RWPE2 (cell line): ENCODE measurements around the gene CACNA1E.

Experiments
- ATAC-seq: fragments of 200-7000 bp; cut with Tn5 transposase; 3 replicates; pipeline ENCODE4 v1.9.1; 2021; ENCODE audit warnings: low read depth
- DNase-seq: peaks from one replicate; pipeline ENCODE4 v3.0.0-alpha.2; 2020; ENCODE audit warnings: low spot score
- H3K27ac ChIP-seq: fragments of 450-650 bp; 2 replicates; pipeline ENCODE4 v1.5.1; 2017; ENCODE audit warnings: mild to moderate bottlenecking; ENCODE audit not compliant: poor library complexity, severe bottlenecking
- H3K27me3 ChIP-seq: fragments of 250-450 bp; sonication (Bioruptor Pico); 2 replicates; pipeline ENCODE4 v1.5.1; 2021; ENCODE audit warnings: mild to moderate bottlenecking, moderate library complexity; ENCODE audit not compliant: insufficient read depth, poor library complexity, severe bottlenecking
- H3K36me3 ChIP-seq: fragments of 250-450 bp; sonication (Bioruptor Pico); 2 replicates; pipeline ENCODE4 v1.5.1; 2020; ENCODE audit warnings: low read depth, mild to moderate bottlenecking, moderate library complexity
- H3K4me1 ChIP-seq: fragments of 250-450 bp; sonication (Bioruptor Pico); 2 replicates; pipeline ENCODE4 v1.5.1; 2021; ENCODE audit warnings: mild to moderate bottlenecking, moderate library complexity; ENCODE audit not compliant: insufficient read depth, poor library complexity, severe bottlenecking
- H3K4me3 ChIP-seq: fragments of 250-450 bp; sonication (Bioruptor Pico); 2 replicates; pipeline ENCODE4 v1.5.1; 2021; ENCODE audit warnings: mild to moderate bottlenecking, moderate library complexity; ENCODE audit not compliant: severe bottlenecking
- H3K9me3 ChIP-seq: fragments of 250-450 bp; sonication (Bioruptor Pico); 2 replicates; pipeline ENCODE4 v1.5.1; 2021; ENCODE audit warnings: mild to moderate bottlenecking, moderate library complexity; ENCODE audit not compliant: severe bottlenecking
- CTCF ChIP-seq: fragments of 450-650 bp; IDR thresholded peaks from one replicate; pipeline ENCODE4 v1.5.1; 2017; ENCODE audit warnings: mild to moderate bottlenecking, moderate library complexity; ENCODE audit not compliant: poor library complexity, severe bottlenecking

CACNA1E gene

GRCh38 chr1:181776044-181776443 lies 292.7 kb downstream of the CACNA1E start:
- TF ChIP-seq CTCF = no peak
- Histone ChIP-seq H3K27ac (no peak overlapping the region), H3K36me3 (no peaks in the 10 kb centered on the region), H3K4me3 (no peak overlapping the region), H3K4me1 (peaks cover 7% of the 10 kb centered on the region), H3K27me3 (no peaks in the 10 kb centered on the region), H3K9me3 (no peaks in the 10 kb centered on the region)
- ATAC-seq (no peak), DNase-seq (no peak)

- no peaks in the 10 kb centered on the region for H3K27me3 ChIP-seq
- DNase-seq (no peak), ATAC-seq (no peak)
- TF ChIP-seq CTCF = no peak
- peaks cover 7% of the 10 kb centered on the region for H3K4me1 ChIP-seq
- H3K36me3 ChIP-seq = no peaks in the 10 kb centered on the region
- no peak overlapping the region for H3K4me3 ChIP-seq
- H3K27ac ChIP-seq = no peak overlapping the region
- no peaks in the 10 kb centered on the region for H3K9me3 ChIP-seq
These were observed 294.0 kb downstream of the CACNA1E start for GRCh38 chr1:181777286-181777685.

- H3K9me3 ChIP-seq = no peaks in the 10 kb centered on the region
- no peaks in the 10 kb centered on the region for H3K36me3 ChIP-seq
- DNase-seq (no peak), ATAC-seq (peak; percentile 80)
- H3K4me1 ChIP-seq = peaks cover 7% of the 10 kb centered on the region
- no peaks in the 10 kb centered on the region for H3K27me3 ChIP-seq
- no peak overlapping the region for H3K27ac ChIP-seq
- no peak for TF ChIP-seq CTCF
- no peak overlapping the region for H3K4me3 ChIP-seq
These were observed 294.5 kb downstream of the CACNA1E start for GRCh38 chr1:181777812-181778211.

GRCh38 chr1:181778640-181779260 lies 295.4 kb downstream of the CACNA1E start:
- H3K9me3 ChIP-seq = no peaks in the 10 kb centered on the region
- no peak overlapping the region for H3K27ac ChIP-seq
- H3K4me3 ChIP-seq = no peak overlapping the region
- no peak for TF ChIP-seq CTCF
- DNase-seq = no peak
- no peaks in the 10 kb centered on the region for H3K27me3 ChIP-seq
- peaks cover 7% of the 10 kb centered on the region for H3K4me1 ChIP-seq
- peak; percentile 64; the same call in 2 of the 3 replicates for ATAC-seq
- H3K36me3 ChIP-seq = no peaks in the 10 kb centered on the region

GRCh38 chr1:181779343-181779742 lies 296.0 kb downstream of the CACNA1E start:
- Histone ChIP-seq H3K36me3 (no peaks in the 10 kb centered on the region), H3K27ac (no peak overlapping the region), H3K27me3 (no peaks in the 10 kb centered on the region), H3K4me1 (peaks cover 7% of the 10 kb centered on the region), H3K4me3 (no peak overlapping the region), H3K9me3 (no peaks in the 10 kb centered on the region)
- no peak for TF ChIP-seq CTCF
- no peak for DNase-seq
- no peak for ATAC-seq
